Measurements from ENCODE around the gene OR2T8.

DNA sequence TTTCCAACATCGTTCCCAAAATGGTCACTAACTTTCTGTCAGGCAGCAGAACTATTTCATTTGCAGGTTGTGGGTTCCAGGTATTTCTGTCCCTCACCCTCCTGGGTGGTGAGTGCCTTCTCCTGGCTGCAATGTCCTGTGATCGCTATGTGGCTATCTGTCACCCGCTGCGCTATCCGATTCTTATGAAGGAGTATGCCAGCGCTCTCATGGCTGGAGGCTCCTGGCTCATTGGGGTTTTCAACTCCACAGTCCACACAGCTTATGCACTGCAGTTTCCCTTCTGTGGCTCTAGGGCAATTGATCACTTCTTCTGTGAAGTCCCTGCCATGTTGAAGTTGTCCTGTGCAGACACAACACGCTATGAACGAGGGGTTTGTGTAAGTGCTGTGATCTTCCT, 13.9 kb downstream of the OR2T8 start:
- TF ChIP-seq CTBP1 (IDR thresholded peaks at IDR 0.05; ENCODE audit: borderline replicate concordance) = no peak
- TF ChIP-seq L3MBTL2 (conservative IDR thresholded peaks at IDR 0.05) = no peak
- no peak for TF ChIP-seq SUZ12 (IDR thresholded peaks at IDR 0.05)
- no peak for TF ChIP-seq FOXK2 (IDR thresholded peaks at IDR 0.05)
- no peak for TF ChIP-seq BHLHE40 (IDR thresholded peaks at IDR 0.05; ENCODE audit: borderline replicate concordance)
- TF ChIP-seq ARNT (IDR thresholded peaks at IDR 0.05) = no peak
- TF ChIP-seq, protein P1, sequence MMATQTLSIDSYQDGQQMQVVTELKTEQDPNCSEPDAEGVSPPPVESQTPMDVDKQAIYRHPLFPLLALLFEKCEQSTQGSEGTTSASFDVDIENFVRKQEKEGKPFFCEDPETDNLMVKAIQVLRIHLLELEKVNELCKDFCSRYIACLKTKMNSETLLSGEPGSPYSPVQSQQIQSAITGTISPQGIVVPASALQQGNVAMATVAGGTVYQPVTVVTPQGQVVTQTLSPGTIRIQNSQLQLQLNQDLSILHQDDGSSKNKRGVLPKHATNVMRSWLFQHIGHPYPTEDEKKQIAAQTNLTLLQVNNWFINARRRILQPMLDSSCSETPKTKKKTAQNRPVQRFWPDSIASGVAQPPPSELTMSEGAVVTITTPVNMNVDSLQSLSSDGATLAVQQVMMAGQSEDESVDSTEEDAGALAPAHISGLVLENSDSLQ (IDR thresholded peaks at IDR 0.05) = no peak
- TF ChIP-seq FOXM1 (IDR thresholded peaks at IDR 0.05; ENCODE audit: borderline replicate concordance) = no peak
- TF ChIP-seq ELF4 (IDR thresholded peaks at IDR 0.05) = no peak
- no peak for TF ChIP-seq SP1 (IDR thresholded peaks at IDR 0.05)
- no peak for TF ChIP-seq ZNF384 (IDR thresholded peaks at IDR 0.05)
- no peak for TF ChIP-seq TARDBP (IDR thresholded peaks at IDR 0.05)
